WTC11 (cell line): Measurements from ENCODE around the gene WNT11. TPM values are rescaled to one million over a fixed set of nuclear protein-coding genes. Genes with fewer than 3 reads are reported as not detected.
A peak's percentile ranks its signal among the peaks of the same experiment; 100 is the strongest.

ENCODE experiments used
- AR ChIP-seq: fragments of 250-450 bp; sonication (Bioruptor Pico); IDR thresholded peaks from 2 replicates; pipeline ENCODE4 v1.9.0; 2021; ENCODE audit warnings: mild to moderate bottlenecking
- ATF3 ChIP-seq: sonication (generic); formaldehyde crosslinking; conservative IDR thresholded peaks from 2 replicates; pipeline ENCODE4 v1.8.1; 2022; ENCODE audit warnings: mild to moderate bottlenecking, missing genetic modification reagents
- E2F5 ChIP-seq: sonication (generic); formaldehyde crosslinking; IDR thresholded peaks from 2 replicates; pipeline ENCODE4 v1.8.1; 2022; ENCODE audit warnings: mild to moderate bottlenecking, moderate library complexity, missing genetic modification reagents
- ELF4 ChIP-seq: sonication (generic); formaldehyde crosslinking; IDR thresholded peaks from 2 replicates; pipeline ENCODE4 v1.8.1; 2022; ENCODE audit warnings: low read depth, mild to moderate bottlenecking, moderate library complexity, missing genetic modification reagents
- FOXP1 ChIP-seq: sonication (generic); formaldehyde crosslinking; IDR thresholded peaks from 2 replicates; pipeline ENCODE4 v1.8.0; 2022; ENCODE audit warnings: missing genetic modification reagents, mild to moderate bottlenecking, moderate library complexity, borderline replicate concordance
- IRF1 ChIP-seq: sonication (generic); formaldehyde crosslinking; IDR thresholded peaks from 2 replicates; pipeline ENCODE4 v1.8.0; 2023; ENCODE audit warnings: missing genetic modification reagents
- IRF2 ChIP-seq: sonication (generic); formaldehyde crosslinking; IDR thresholded peaks from 2 replicates; pipeline ENCODE4 v1.8.0; 2022; ENCODE audit warnings: low read depth, missing genetic modification reagents, borderline replicate concordance
- MLX ChIP-seq: sonication (generic); formaldehyde crosslinking; IDR thresholded peaks from 2 replicates; pipeline ENCODE4 v1.8.1; 2023; ENCODE audit warnings: mild to moderate bottlenecking, missing genetic modification reagents, moderate library complexity
- MXD4 ChIP-seq: fragments of 250-450 bp; sonication (Bioruptor Pico); IDR thresholded peaks from 2 replicates; pipeline ENCODE4 v1.8.0; 2021; ENCODE audit warnings: mild to moderate bottlenecking, moderate library complexity, borderline replicate concordance
- SP1 ChIP-seq: sonication (generic); formaldehyde crosslinking; conservative IDR thresholded peaks from 2 replicates; pipeline ENCODE4 v1.8.1; 2022; ENCODE audit warnings: missing genetic modification reagents
- TEAD1 ChIP-seq: sonication (generic); formaldehyde crosslinking; IDR thresholded peaks from 2 replicates; pipeline ENCODE4 v1.8.0; 2022; ENCODE audit warnings: mild to moderate bottlenecking, missing genetic modification reagents
- USF1 ChIP-seq: sonication (generic); formaldehyde crosslinking; IDR thresholded peaks from 2 replicates; pipeline ENCODE4 v1.8.0; 2022; ENCODE audit warnings: mild to moderate bottlenecking, missing genetic modification reagents
- USF2 ChIP-seq: sonication (generic); formaldehyde crosslinking; IDR thresholded peaks from 2 replicates; pipeline ENCODE4 v1.8.1; 2023; ENCODE audit warnings: mild to moderate bottlenecking, missing genetic modification reagents, moderate library complexity
- ZBTB43 ChIP-seq: sonication (generic); formaldehyde crosslinking; IDR thresholded peaks from 2 replicates; pipeline ENCODE4 v1.8.1; 2023; ENCODE audit warnings: mild to moderate bottlenecking, missing genetic modification reagents
- ZNF281 ChIP-seq: sonication (generic); formaldehyde crosslinking; IDR thresholded peaks from 2 replicates; pipeline ENCODE4 v1.8.0; 2023; ENCODE audit warnings: mild to moderate bottlenecking, missing genetic modification reagents
- ZNF512 ChIP-seq: sonication (generic); formaldehyde crosslinking; IDR thresholded peaks from 2 replicates; pipeline ENCODE4 v1.8.1; 2022; ENCODE audit warnings: missing genetic modification reagents, borderline replicate concordance
- ZNF532 ChIP-seq: fragments of 250-450 bp; sonication (Bioruptor Pico); IDR thresholded peaks from 2 replicates; pipeline ENCODE4 v1.9.0; 2021; ENCODE audit warnings: mild to moderate bottlenecking, borderline replicate concordance
- total RNA-seq: library from RNA; stranded (reverse); gene quantifications from 3 replicates; pipeline ENCODE4 v1.2.3, GENCODE V29; 2021

The WNT11 gene
- total RNA-seq, 1 experiment from 2014 or later: 0.79 TPM

GRCh38 chr11:76234416-76235232 lies 28.3 kb upstream of the WNT11 start (continued):
- TF ChIP-seq ZNF532 (CRISPR knock-in tag) (no peak), MXD4 (no peak), IRF2 (CRISPR knock-in tag) (no peak), ZNF281 (CRISPR knock-in tag) (no peak), USF1 (CRISPR knock-in tag) (0 out of 2 replicates have a peak, but pooled peaks have one; percentile 24), FOXP1 (CRISPR knock-in tag) (peak; percentile 65; the same call in 1 of the 2 replicates), USF2 (CRISPR knock-in tag) (peak; percentile 32; the same call in 1 of the 2 replicates), TEAD1 (CRISPR knock-in tag) (peak; percentile 16; the same call in 1 of the 2 replicates), SP1 (CRISPR knock-in tag) (peak; percentile 43; the same call in 1 of the 2 replicates), AR (no peak), ZNF512 (CRISPR knock-in tag) (0 out of 2 replicates have a peak, but pooled peaks have one; percentile 20), MLX (CRISPR knock-in tag) (no peak), ZBTB43 (CRISPR knock-in tag) (0 out of 2 replicates have a peak, but pooled peaks have one; percentile 35), ATF3 (0 out of 2 replicates have a peak, but pooled peaks have one; percentile 15), IRF1 (CRISPR knock-in tag) (no peak), E2F5 (CRISPR knock-in tag) (no peak), ELF4 (no peak)
